GM18870 (cell line): ENCODE data around the gene JARID2.

Source experiments
- ATAC-seq: cut with Tn5 transposase; IDR thresholded peaks from one replicate; pipeline ENCODE4 v1.9.1; 2021; ENCODE audit warnings: moderate library complexity; ENCODE audit not compliant: unreplicated experiment

The JARID2 gene

DNA sequence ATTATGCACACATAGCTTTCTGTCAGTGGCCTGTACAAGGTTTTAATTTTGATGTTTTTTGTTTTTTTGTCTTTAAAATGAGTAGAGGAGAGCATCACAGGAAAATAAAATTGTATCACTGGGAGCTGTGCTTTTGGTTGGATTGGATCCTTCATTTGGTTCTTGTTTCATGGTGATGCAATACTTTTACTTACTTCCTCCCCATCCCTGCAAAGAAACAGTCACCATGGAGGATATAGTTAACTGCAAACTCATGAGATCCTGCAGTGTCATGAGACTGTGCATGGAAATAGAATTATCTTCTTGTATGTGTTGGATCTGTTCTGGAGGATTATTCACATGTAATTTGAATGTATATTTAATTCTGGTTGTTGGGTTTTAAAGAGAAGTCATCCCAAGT, 122.3 kb downstream of the JARID2 start:
- no peak for ATAC-seq

DNA sequence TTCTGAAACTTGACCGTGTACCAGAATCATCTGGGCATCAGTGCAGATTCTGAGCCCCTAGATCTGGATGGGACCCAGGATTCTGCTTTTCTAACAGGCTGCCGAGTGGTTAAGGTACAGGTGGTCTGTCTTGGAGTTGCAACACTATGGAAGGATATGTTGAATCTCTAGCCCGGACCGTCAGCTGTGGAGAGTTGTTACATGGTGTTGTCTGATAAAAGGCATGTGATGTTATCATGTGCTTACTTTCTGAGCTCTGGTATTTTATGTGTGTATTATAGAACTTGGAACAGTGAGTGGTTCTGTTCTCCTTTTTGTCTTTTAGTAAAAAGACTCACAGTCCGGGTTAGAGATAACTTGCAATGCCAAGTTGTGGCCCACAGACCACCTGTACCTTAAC, 123.0 kb downstream of the JARID2 start:
- no peak for ATAC-seq

DNA sequence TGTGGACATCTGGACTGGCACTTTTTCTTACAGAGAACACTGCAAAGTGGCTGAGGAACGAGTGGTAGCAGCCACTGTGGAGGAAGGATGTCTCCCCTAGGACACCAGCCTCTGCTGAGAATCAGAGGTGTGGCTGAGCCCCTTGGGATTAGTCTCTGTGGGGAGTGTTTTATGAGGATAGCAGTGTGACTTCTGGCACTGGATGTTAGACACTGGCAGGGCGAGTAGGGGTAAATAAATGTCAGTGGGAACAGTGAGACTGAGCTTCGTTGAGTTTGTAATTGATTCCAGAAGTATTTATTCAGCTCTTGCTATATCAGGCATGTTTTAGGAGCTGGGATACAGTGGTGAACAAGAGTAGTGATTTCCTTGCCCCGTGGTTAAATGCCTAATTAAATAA, 124.0 kb downstream of the JARID2 start:
- no peak for ATAC-seq

DNA sequence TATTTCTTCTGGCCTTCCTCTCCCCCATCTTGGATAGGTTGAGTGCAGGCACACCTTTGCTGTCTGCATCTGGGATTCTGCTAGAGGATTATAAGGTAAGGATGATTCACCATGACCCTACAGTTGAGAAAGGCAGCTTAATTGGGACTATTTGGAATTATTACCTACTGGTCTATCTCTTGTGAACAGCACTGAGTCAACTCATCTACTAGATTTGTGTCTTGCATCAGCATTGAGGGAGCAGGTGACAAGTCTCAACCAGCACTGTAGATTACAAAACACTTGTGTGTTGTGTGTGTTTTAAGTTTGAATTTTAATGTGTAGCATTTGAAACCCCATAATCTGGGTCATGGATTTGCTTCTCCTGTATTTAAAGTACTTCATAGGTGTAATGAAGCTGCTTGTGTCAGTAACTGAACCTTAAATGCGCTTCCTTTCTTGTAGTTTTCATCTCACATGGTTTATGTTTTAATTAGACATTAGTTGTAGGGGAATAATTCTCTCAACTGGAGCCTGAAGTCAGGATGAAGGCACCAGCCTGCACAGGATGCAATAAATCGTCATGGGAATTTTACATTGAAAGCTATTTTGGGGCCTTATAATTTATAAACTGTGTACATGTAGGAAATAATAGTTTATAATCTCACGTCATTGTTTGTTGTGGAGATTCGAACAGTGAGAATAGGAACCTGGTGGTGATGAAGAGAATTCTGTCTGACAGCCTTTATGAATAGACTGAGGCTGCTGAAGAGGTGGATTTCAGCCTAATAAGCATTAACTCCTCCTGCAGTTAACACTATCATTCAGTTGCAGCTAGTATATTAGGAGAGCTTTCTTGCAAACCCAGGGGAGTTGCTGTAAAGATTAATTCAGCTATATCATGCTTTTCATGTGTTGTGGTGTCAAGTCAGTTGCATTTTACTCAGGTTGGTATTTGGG, 125.1 kb downstream of the JARID2 start:
- ATAC-seq, result no peak

DNA sequence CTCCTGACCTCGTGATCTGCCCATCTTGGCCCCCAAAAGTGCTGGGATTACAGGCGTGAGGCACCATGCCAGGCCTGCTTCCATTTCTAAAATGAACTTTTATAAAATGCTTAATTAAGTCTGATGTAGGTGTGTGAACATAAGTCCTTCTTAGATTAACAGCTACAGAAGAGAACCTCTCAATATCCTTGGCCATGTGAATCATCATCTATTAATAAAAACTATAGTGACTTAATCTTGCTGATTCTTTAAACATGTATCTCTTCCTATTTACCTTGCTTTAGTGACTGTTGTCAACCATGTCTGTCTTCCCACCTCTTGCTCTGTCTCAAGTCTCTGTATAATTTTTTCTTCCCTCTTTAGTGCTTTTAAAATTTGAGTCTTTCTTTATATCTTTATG, 127.1 kb downstream of the JARID2 start:
- ATAC-seq, result no peak

DNA sequence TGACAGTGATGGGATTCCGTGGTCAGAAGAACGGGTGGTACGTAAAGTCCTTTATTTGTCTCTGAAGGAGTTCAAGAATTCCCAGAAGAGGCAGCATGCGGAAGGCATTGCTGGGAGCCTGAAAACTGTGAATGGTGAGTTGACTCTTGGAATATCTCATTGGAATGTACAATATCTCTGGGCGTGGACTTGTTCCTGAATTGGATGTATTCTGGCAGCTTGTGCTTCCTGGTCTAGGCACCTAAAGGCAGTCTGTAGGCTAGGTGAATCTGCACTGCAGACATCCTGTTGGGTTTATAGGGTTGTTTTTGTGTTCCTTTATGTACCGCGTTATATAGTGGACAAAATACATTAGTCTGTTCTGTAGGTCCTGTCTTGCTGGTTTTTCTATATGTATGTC, 128.2 kb downstream of the JARID2 start:
- no peak for ATAC-seq

DNA sequence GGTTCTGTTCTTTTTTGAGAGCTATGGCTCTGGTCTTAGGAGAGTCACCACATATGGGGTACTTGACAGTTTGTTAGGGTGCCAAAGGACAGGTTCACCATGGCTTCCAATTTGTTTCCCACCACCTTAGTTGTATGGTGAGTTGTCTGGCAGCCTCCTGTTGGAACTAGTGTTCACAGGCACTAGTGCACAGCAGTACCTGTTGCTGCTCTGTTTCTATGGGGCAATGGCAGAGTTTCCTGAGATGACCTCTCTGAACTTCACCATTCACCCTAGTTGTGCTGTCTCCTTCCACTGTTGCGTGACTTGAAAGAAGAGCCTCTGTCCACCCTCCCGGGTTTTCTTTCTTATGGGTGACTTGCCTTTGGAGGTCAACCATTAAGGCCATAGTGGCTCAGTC, 129.1 kb downstream of the JARID2 start:
- no peak for ATAC-seq

DNA sequence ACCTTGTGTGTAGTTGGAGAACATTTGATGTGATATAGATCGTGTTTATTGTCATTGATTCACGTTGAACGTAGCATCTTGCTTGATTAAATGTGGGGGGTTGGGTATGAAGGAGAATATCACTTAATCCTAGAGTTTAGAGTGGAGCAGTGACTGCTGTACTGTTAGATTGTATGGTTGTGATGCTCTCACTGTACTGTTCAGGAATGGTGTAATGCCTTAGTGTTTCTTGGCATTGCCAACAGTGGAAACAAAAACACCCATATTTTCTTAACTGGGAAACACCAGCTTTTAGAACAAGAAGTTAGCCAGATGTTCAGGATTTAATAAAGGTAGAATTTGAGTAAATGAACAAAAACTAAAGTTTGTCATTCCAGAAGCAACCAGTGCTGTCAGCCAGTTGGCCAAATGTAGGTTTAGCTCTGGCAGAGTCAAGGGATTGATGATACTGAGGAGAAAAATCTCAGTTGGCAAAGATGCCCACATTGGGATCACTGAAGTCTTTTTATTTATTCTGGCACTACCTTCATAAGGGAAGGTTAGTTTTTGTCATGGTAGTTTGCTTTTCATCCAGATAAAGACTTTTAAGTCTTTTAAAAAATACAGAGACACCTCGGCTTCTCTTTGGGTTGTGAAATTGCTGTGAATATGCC, 129.9 kb downstream of the JARID2 start:
- ATAC-seq, result no peak

DNA sequence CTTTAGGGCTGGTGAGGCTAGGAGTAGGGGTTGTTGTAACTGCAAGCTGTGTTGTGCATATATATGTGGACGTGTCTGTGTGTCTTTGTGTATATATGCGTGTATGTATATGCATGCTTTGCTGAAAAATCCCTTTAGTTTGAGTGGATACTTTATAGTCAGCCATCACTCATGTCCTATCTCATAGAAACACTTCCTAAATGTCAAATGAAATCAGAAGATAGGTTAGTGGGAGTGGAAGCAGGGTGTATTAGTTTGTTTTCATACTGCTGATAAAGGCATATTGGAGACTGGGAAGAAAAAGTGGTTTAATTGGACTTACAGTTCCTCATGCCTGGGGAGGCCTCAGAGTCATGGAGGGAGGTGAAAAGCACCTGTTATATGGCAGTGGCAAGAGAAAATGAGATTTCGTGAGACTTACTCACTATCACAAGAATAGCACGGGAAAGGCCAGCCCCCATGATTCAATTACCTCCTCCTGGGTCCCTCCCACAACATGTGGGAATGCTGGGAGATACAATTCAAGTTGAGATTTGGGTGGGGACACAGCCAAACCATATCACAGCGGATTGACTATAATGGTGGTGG, 131.1 kb downstream of the JARID2 start:
- ATAC-seq, result no peak

DNA sequence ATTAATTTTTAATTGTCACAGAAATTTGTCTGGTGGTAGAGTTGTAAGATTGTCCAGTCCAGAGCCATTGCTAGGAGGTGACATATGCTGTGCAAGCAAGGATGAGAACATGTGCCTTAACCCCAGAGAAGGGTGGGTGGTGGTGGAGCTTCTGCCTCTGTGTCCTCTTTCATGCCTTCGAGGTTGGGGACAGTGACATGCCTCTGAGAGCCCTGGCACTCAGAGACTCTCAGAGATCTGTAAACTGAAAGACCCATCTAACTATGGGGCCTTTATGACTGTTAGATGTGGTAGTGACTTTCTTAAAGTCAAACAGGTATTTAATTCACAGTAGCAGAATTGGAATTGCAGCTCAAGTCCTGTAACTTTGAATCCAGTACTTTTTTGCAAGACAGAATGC, 132.4 kb downstream of the JARID2 start:
- ATAC-seq, result no peak

DNA sequence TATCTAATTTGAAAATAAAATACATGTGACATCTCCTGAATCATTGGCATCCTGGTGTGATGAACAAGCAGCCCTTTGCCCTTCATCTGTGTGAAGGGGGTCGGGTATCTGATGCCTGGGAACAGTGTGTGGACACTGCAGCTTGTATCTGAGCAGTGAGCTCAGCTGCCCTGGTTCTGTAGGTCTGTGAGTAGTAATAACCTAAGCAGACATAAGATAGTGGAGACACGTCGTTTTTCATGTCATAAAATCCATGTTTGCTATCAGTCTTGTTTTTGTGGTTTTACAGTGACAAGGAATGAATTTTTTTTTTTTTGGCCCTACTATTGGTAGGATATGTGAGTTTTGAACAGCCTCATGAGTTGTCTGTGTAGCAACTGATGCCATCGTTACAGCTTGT, 133.0 kb downstream of the JARID2 start:
- ATAC-seq, result no peak

DNA sequence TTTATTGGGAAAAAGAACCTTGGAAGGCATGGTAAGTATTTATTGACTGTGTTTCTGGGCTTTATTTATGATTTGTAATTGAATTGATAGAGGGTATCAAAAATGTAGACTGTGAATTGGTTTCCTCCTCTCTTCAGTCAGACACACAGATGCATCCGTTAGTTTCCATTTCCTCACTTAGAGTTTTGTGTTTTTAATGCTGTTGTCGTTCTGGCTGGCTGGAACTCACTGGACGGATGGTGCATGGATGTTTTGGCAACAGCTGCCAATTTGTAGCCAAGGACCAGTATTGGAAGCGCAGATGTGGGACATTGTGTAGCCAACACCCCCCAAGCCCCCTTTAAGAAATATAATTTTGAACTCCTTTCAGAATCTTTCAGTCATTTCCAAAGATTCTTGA, 134.5 kb downstream of the JARID2 start:
- ATAC-seq, result no peak

DNA sequence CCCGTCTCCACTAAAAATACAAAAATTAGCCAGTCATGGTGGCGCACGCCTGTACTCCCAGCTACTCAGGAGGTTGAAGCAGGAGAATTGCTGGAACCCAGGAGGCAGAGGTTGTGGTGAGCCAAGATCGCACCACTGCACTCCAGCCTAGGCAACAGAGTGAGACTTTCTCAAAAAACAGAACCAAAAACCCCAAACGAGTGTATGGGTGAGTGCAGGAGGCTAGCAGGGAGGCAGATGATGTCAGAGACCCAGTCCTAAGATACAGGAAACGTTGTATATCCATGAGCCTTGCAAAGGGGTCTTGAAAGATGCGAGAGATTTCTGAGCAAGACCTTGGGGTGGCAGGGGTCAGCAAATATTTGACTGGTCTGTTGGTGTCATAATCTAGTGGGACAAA, 136.2 kb downstream of the JARID2 start:
- no peak for ATAC-seq

DNA sequence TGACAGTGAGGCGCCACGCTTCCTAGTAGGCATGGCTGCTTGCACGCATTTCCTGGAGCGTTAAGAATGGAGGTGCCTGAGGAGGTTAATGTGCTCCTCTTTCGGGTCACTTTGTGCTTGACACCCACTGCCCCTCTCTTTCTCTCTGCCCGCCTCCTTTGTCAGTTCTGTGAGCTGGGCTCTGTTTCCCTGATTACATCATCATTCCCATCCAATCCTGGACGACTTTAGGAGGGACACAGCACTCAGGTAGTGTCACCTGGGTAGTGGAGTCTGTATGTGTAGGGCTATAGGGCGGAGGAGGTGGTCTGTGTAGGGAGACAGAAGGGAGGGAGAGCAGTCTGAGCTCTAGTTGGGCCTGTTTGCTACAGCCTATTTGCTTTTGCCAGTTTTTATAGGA, 136.8 kb downstream of the JARID2 start:
- ATAC-seq, result no peak

DNA sequence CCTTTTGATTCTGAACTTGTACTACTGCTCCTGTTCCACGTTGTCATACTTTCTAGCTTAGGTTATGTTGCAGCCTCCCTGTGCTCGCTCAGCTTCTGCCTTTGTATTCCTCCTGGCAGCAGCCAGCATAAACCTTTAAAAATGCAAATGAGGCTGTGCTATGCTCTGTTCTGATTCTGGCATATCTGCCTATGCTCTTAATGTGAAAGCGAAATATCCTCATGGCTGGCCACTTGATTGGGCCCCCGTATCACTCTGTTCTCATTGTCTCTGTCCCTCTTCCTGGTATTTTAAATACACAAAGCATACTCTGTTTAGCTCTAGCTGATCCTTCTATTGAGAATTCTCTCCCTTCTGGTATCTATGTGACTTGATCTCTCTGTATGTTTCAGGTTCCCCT, 139.0 kb downstream of the JARID2 start:
- ATAC-seq, result peak; percentile 59

DNA sequence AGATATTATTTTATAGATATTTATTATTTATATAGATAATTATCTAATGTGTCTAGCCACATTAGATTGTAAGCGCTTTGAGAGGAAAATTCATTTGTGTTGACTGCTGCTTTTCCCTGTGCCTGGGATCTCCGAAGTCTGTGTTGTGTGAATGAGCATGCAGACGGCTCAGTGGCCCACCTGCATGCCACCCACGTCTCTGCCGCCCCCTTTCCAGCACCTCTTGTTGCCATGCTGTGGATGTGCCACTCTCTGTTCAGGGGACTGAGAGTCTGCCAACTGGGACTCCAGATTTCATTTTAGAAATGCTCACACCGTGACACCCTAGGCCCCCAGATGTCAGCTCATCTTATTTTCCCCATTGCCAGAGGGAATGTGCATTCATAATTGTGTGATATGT, 139.7 kb downstream of the JARID2 start:
- no peak for ATAC-seq

DNA sequence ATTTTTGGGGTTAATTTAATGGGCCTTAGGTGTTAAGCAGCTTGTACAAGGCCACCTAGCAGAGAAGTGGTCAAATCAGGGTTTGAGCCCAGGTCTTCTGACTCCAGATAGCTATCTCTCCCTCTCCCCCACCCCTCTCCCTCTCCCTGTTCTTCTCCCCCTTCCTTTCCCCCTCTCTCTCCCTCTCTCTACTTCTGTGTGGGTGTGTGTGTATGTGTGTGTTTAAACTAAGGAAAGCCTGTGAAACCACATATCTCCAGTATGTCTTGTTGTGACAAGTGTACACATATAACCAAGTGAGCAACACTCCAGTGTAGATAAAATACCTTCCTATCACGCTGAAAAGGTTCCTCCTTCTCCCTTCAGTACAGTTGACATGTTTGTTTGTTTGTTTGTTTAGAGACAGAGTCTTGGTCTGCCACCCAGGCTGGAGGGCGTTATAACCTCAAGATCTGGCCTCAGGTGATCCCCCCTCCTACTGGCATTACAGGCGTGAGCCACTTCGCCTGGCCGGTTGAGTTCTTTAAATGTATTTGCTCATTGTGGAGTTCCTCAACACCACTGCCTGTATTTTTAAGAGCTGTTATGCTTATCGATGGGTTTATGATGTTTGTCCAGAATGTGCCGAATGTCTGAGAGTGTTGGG, 140.4 kb downstream of the JARID2 start:
- ATAC-seq, result no peak

DNA sequence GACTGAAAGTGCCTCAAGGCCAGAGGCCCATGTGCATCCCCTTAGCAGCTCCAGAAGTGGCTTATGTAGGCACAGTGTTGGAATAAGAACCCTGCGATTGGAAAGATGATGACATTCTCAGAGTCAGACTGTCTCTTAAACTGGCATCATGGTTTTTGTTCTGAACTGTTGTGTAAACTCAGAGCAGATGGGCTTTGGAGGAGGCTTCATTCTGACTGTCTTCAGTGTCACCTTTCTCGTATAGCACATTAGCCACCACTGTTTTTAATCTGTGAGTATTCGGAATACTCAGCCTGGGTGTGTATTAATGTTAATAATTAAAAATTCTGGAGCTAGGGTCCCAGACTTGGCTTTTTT, 140.9 kb downstream of the JARID2 start:
- ATAC-seq, result no peak

DNA sequence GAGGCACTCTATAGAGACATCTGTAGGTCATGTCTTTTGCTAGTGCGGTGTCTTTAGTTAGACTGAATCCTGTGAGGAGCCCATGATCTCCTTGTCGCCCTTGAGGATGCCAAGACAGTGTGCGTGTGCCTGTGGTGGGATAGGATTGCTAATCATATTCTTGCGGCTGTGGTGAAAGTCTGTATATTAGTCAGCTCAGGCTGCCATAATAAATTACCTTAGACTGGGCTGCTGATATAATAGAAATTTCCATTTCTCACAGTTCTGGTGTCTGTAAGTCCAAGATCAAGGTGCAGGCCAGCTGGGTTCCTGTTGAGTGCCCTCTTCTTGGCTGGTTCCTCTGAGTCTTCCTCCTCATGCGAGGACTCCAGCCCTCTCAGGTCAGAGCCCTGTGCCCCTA, 141.2 kb downstream of the JARID2 start:
- ATAC-seq, result peak; percentile 62

DNA sequence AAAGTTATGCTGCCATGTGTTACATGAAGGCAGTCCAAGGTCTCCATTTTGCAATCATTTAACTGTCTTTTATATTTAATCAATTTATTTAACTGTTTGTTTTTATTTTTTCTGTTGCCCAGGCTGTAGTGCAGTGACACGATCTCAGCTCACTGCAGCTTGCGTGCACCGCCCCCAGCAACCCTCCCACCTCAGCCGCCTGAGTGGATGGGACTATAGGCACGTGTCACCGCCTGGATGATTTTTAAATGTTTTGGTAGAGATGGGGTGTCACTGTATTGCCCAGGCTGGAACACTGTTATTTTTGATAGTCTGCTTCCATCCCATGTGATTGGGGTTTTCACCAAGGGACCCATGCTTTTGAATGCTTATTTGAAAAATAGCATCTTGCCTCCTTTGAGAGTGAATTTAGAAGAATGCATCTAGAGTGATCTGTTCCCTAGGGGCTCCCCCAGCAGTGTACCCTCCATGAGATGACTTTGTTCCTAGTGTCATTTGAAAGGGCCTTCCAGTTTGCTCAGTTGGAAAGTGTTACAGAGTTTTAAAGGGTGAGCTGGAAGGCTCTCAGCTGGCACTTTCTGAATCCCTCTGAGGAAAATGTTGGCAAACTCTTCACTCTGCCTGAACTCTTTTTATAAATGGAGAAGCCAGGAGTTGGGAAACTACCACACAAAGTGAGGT, 143.4 kb downstream of the JARID2 start:
- ATAC-seq, result no peak
